IMR-90 (cell line): Measurements from ENCODE around the gene SLC17A4. TPM values are rescaled to one million over a fixed set of nuclear protein-coding genes. Genes with fewer than 3 reads are reported as not detected.

Experiments
- ATAC-seq: fragments of 200-7000 bp; cut with Tn5 transposase; 2 replicates; pipeline ENCODE4 v1.9.1; 2020; ENCODE audit warnings: low read depth, mild to moderate bottlenecking, moderate library complexity
- BruUV-seq: library from RNA; stranded (reverse); fragments of 400-500 nt; replicated peaks from 2 replicates; lab custom pipeline; 2021; lab: Mats Ljungman, UMichigan
- CTCF ChIA-PET: fragments of 300-600 bp; formaldehyde crosslinking; extraction: SDS; loops from one replicate; lab custom pipeline; 2021; ENCODE audit warnings: antibody characterized with exemption; lab: Yijun Ruan, JAX
- POLR2A ChIA-PET: fragments of 300-600 bp; sonication (Branson Sonifier 250); formaldehyde crosslinking; loops from one replicate; lab custom pipeline; 2022; ENCODE audit warnings: antibody characterized with exemption; ENCODE audit not compliant: unreplicated experiment; lab: Charles Lee
- DNase-seq: peaks from one replicate; pipeline ENCODE4 v3.0.0; 2013
- H2AFZ ChIP-seq: replicated peaks from 2 replicates; pipeline ENCODE3; 2013; ENCODE audit warnings: low read length, mild to moderate bottlenecking; ENCODE audit not compliant: poor library complexity
- H2AK5ac ChIP-seq: 2 replicates; pipeline ENCODE4 v1.6.1; 2013; ENCODE audit warnings: low read depth, low read length, inconsistent platforms
- H2AK9ac ChIP-seq: replicated peaks from 2 replicates; pipeline ENCODE3; 2013; ENCODE audit warnings: mild to moderate bottlenecking, low read depth, low read length, moderate library complexity; ENCODE audit not compliant: poor library complexity
- H2BK120ac ChIP-seq: 2 replicates; pipeline ENCODE4 v1.6.1; 2013; ENCODE audit warnings: low read depth, low read length, inconsistent platforms
- H2BK15ac ChIP-seq: 3 replicates; pipeline ENCODE4 v1.6.1; 2013; ENCODE audit warnings: low read depth, low read length, inconsistent platforms
- H2BK20ac ChIP-seq: 2 replicates; pipeline ENCODE4 v1.6.1; 2013; ENCODE audit warnings: low read depth, mild to moderate bottlenecking, inconsistent platforms, low read length, moderate library complexity
- H2BK5ac ChIP-seq: 2 replicates; pipeline ENCODE4 v1.6.1; 2013; ENCODE audit warnings: mild to moderate bottlenecking, low read depth, low read length, inconsistent platforms; ENCODE audit not compliant: poor library complexity, severe bottlenecking
- H3K14ac ChIP-seq: replicated peaks from 2 replicates; pipeline ENCODE4 v1.6.1; 2013; ENCODE audit warnings: low read depth, low read length, inconsistent platforms
- H3K18ac ChIP-seq: 2 replicates; pipeline ENCODE4 v1.6.1; 2013; ENCODE audit warnings: low read depth, low read length, control low read depth
- H3K23ac ChIP-seq: 2 replicates; pipeline ENCODE4 v1.6.1; 2013; ENCODE audit warnings: low read depth, low read length, inconsistent platforms
- H3K27ac ChIP-seq: 2 replicates; pipeline ENCODE4 v1.5.1; 2013; ENCODE audit warnings: mild to moderate bottlenecking, control low read depth, low read length; ENCODE audit not compliant: insufficient read depth
- H3K27me3 ChIP-seq: 2 replicates; pipeline ENCODE4 v1.6.1; 2013; ENCODE audit warnings: low read length; ENCODE audit not compliant: control insufficient read depth, insufficient read depth
- H3K36me3 ChIP-seq: 2 replicates; pipeline ENCODE4 v1.6.1; 2013; ENCODE audit warnings: low read length, mixed read lengths; ENCODE audit not compliant: control insufficient read depth, insufficient read depth
- H3K4ac ChIP-seq: 2 replicates; pipeline ENCODE4 v1.6.1; 2013; ENCODE audit warnings: low read depth, low read length, inconsistent platforms
- H3K4me1 ChIP-seq: 2 replicates; pipeline ENCODE4 v1.6.1; 2013; ENCODE audit warnings: low read length, mixed read lengths; ENCODE audit not compliant: control insufficient read depth, insufficient read depth
- H3K4me2 ChIP-seq: 2 replicates; pipeline ENCODE4 v1.6.1; 2013; ENCODE audit warnings: low read depth, mild to moderate bottlenecking, control low read depth, low read length, moderate library complexity
- H3K4me3 ChIP-seq: 2 replicates; pipeline ENCODE4 v1.5.1; 2013; ENCODE audit warnings: low read depth, mild to moderate bottlenecking, control low read depth, low read length, moderate library complexity; ENCODE audit not compliant: insufficient read depth
- H3K56ac ChIP-seq: 2 replicates; pipeline ENCODE4 v1.6.1; 2013; ENCODE audit warnings: low read length, inconsistent platforms; ENCODE audit not compliant: insufficient read depth; ENCODE audit errors: extremely low read depth
- H3K79me1 ChIP-seq, 2 experiments: 2 replicates each; pipeline ENCODE4 v1.6.1; 2013; ENCODE audit warnings: low read length in 2 of 2, inconsistent platforms in 1 of 2, low read depth in 1 of 2
- H3K9ac ChIP-seq: 2 replicates; pipeline ENCODE4 v1.6.1; 2013; ENCODE audit warnings: low read depth, low read length, control low read depth
- H3K9me1 ChIP-seq: 2 replicates; pipeline ENCODE4 v1.6.1; 2013; ENCODE audit warnings: low read length, inconsistent platforms; ENCODE audit not compliant: insufficient read depth
- H3K9me3 ChIP-seq: 2 replicates; pipeline ENCODE4 v1.6.1; 2013; ENCODE audit warnings: low read length; ENCODE audit not compliant: control insufficient read depth, insufficient read depth
- H4K20me1 ChIP-seq: 2 replicates; pipeline ENCODE4 v1.6.1; 2013; ENCODE audit warnings: low read length, inconsistent platforms; ENCODE audit not compliant: insufficient read depth
- H4K5ac ChIP-seq: 2 replicates; pipeline ENCODE4 v1.6.1; 2013; ENCODE audit warnings: mild to moderate bottlenecking, low read depth, low read length, control low read depth
- H4K8ac ChIP-seq, 2 experiments: 2 replicates each; pipeline ENCODE4 v1.6.1; 2013; ENCODE audit warnings: low read depth in 2 of 2, low read length in 2 of 2, control low read depth in 1 of 2, inconsistent platforms in 1 of 2
- H4K91ac ChIP-seq: 2 replicates; pipeline ENCODE4 v1.6.1; 2013; ENCODE audit warnings: low read depth, low read length, inconsistent platforms; ENCODE audit not compliant: insufficient read depth
- BHLHE40 ChIP-seq: fragments of 150-350 bp; IDR thresholded peaks from 2 replicates; pipeline ENCODE4 v1.6.1; 2016; ENCODE audit warnings: mild to moderate bottlenecking, low read depth, low read length
- CEBPB ChIP-seq: IDR thresholded peaks from 2 replicates; pipeline ENCODE4 v1.6.1; 2012; ENCODE audit warnings: low read depth, low read length, improper control_type of control experiment
- CHD1 ChIP-seq: IDR thresholded peaks from 2 replicates; pipeline ENCODE4 v1.6.1; 2012; ENCODE audit warnings: low read depth, low read length, improper control_type of control experiment
- FOS ChIP-seq: fragments of 150-350 bp; IDR thresholded peaks from 2 replicates; pipeline ENCODE4 v1.6.1; 2016; ENCODE audit warnings: low read depth, low read length
- MAFK ChIP-seq: IDR thresholded peaks from 2 replicates; pipeline ENCODE4 v1.6.1; 2012; ENCODE audit warnings: low read depth, low read length, improper control_type of control experiment
- MAZ ChIP-seq: IDR thresholded peaks from 2 replicates; pipeline ENCODE4 v1.6.1; 2012; ENCODE audit warnings: low read depth, mild to moderate bottlenecking, low read length, improper control_type of control experiment, moderate library complexity, borderline replicate concordance
- MXI1 ChIP-seq: IDR thresholded peaks from 2 replicates; pipeline ENCODE4 v1.6.1; 2012; ENCODE audit warnings: low read depth, mild to moderate bottlenecking, low read length, moderate library complexity, borderline replicate concordance
- NFE2L2 ChIP-seq: fragments of 150-350 bp; IDR thresholded peaks from 2 replicates; pipeline ENCODE4 v1.6.1; 2016; ENCODE audit warnings: low read depth, mild to moderate bottlenecking, low read length
- POLR2A ChIP-seq: IDR thresholded peaks from 2 replicates; pipeline ENCODE4 v1.6.1; 2012; ENCODE audit warnings: mild to moderate bottlenecking, low read depth, low read length
- RAD21 ChIP-seq: IDR thresholded peaks from 2 replicates; pipeline ENCODE4 v1.6.1; 2012; ENCODE audit warnings: low read length, improper control_type of control experiment
- RCOR1 ChIP-seq: IDR thresholded peaks from 2 replicates; pipeline ENCODE4 v1.6.1; 2012; ENCODE audit warnings: mild to moderate bottlenecking, low read length, improper control_type of control experiment; ENCODE audit not compliant: insufficient replicate concordance
- RFX5 ChIP-seq: IDR thresholded peaks from 2 replicates; pipeline ENCODE4 v1.8.0; 2012; ENCODE audit warnings: low read depth, mild to moderate bottlenecking, low read length, moderate library complexity
- SMC3 ChIP-seq: fragments of 150-350 bp; IDR thresholded peaks from 2 replicates; pipeline ENCODE4 v1.6.1; 2016; ENCODE audit warnings: low read depth, mild to moderate bottlenecking, antibody characterized with exemption, low read length, moderate library complexity
- WGBS, 2 experiments: methylation state at CpG; one replicate each; pipeline versions ENCODE4 v1.1.5 to v1.1.7; 2013; ENCODE audit warnings: missing lambda C conversion rate in 2 of 2; ENCODE audit not compliant: insufficient read length in 1 of 2; ENCODE audit errors: extremely low coverage in 2 of 2; 5-methylcytosine and 5-hydroxymethylcytosine counted together
- dilution Hi-C: fragments of 300-500 bp; cut with HindIII; formaldehyde crosslinking; loops from one replicate; pipeline ENCODE4 v1.14.3; 2018; ENCODE audit warnings: low sequenced_read_pairs; ENCODE audit not compliant: unreplicated experiment
- in situ Hi-C: fragments of 300-500 bp; cut with MboI; formaldehyde crosslinking; loops from 3 replicates; pipeline ENCODE4 v1.14.3; 2019; ENCODE audit warnings: low sequenced_read_pairs, inconsistent platforms, mixed read lengths
- intact Hi-C: fragments of 100-400 bp; cut with micrococcal nuclease; formaldehyde crosslinking; loops from 2 replicates; pipeline ENCODE4 v1.10.0; 2022
- polyA plus RNA-seq, 3 experiments: library from polyadenylated mRNA; depleted of rRNA; stranded (reverse); fragments of >200 nt; gene quantifications; 2 replicates each; pipeline ENCODE4 v1.2.3, GENCODE V29; 2012; ENCODE audit warnings: low replicate concordance in 1 of 3
- total RNA-seq: library from RNA; depleted of rRNA; stranded (reverse); fragments of >200 nt; gene quantifications from 2 replicates; pipeline ENCODE4 v1.2.3, GENCODE V29; 2012
- TF ChIP-seq, protein P1 (sequence below): conservative IDR thresholded peaks from 2 replicates; pipeline ENCODE4 v1.5.1; 2012; ENCODE audit warnings: mild to moderate bottlenecking, low read depth, low read length, improper control_type of control experiment
- TF ChIP-seq, protein P2 (sequence below): fragments of 150-350 bp; IDR thresholded peaks from 2 replicates; pipeline ENCODE4 v1.6.1; 2016; ENCODE audit warnings: low read depth, mild to moderate bottlenecking, low read length, moderate library complexity, borderline replicate concordance
- TF ChIP-seq, protein P3 (sequence below): fragments of 150-350 bp; IDR thresholded peaks from 2 replicates; pipeline ENCODE4 v1.6.1; 2017; ENCODE audit warnings: mild to moderate bottlenecking, antibody characterized with exemption, low read length, low read depth

The SLC17A4 gene
- total and polyA plus RNA-seq, 2 of the 4 experiments (the other 2 are of a cell fraction): not detected

DNA sequence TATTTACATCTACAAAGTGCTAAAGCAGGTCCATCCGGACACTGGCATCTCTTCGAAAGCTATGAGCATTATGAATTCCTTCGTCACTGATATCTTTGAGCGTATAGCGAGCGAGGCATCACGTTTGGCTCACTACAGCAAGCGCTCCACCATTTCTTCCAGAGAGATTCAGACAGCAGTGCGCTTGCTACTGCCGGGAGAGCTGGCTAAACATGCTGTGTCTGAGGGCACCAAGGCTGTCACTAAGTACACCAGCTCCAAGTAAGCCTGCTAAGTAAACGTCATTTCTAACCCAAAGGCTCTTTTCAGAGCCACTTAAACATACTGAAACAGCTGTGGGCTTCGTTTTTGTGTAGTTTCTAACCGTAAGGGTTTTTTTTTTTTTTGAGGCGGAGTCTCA lies 27.5 kb upstream of the SLC17A4 start:
- Histone ChIP-seq H2AFZ (no peak overlapping the region), H3K4me3 (no peak overlapping the region), H3K79me1 (no peaks in the 10 kb centered on the region), H3K9ac (no peak overlapping the region), H3K4ac (no peak overlapping the region), H3K9me1 (no peaks in the 10 kb centered on the region), H2BK120ac (no peak overlapping the region), H2BK20ac (no peak overlapping the region), H2BK15ac (no peak overlapping the region), H3K4me1 (no peaks in the 10 kb centered on the region), H3K9me3 (no peaks in the 10 kb centered on the region; the same call in 1 of the 2 replicates), H3K14ac (no peak overlapping the region), H3K56ac (no peak overlapping the region), H4K20me1 (no peaks in the 10 kb centered on the region), H3K36me3 (no peaks in the 10 kb centered on the region), H4K91ac (no peak overlapping the region), H2BK5ac (no peak overlapping the region), H4K5ac (no peak overlapping the region), H2AK5ac (no peak overlapping the region), H4K8ac (no peak overlapping the region), H3K4me2 (no peak overlapping the region), H2AK9ac (no peak overlapping the region), H3K23ac (no peak overlapping the region), H3K27ac (no peak overlapping the region), H3K18ac (no peak overlapping the region), H3K27me3 (no peaks in the 10 kb centered on the region)
- CTCF ChIA-PET: no interaction called here
- no TSS peak for BruUV-seq
- dilution Hi-C loops (no loop called here), in situ Hi-C loops (no loop called here), intact Hi-C loops (no loop called here)
- ATAC-seq (no peak), DNase-seq (no peak)
- 74% methylated on average over 8 of the region's 14 CpGs; no CpG with 5 or more reads in 1 of the 2 experiments for WGBS, 2 experiments
- TF ChIP-seq NFE2L2 (no peak), CEBPB (no peak), RFX5 (no peak), MXI1 (no peak), CHD1 (no peak), RAD21 (no peak), POLR2A (no peak), RCOR1 (no peak), FOS (no peak), BHLHE40 (no peak), MAZ (no peak), SMC3 (no peak), MAFK (no peak)
- TF ChIP-seq, protein P1, sequence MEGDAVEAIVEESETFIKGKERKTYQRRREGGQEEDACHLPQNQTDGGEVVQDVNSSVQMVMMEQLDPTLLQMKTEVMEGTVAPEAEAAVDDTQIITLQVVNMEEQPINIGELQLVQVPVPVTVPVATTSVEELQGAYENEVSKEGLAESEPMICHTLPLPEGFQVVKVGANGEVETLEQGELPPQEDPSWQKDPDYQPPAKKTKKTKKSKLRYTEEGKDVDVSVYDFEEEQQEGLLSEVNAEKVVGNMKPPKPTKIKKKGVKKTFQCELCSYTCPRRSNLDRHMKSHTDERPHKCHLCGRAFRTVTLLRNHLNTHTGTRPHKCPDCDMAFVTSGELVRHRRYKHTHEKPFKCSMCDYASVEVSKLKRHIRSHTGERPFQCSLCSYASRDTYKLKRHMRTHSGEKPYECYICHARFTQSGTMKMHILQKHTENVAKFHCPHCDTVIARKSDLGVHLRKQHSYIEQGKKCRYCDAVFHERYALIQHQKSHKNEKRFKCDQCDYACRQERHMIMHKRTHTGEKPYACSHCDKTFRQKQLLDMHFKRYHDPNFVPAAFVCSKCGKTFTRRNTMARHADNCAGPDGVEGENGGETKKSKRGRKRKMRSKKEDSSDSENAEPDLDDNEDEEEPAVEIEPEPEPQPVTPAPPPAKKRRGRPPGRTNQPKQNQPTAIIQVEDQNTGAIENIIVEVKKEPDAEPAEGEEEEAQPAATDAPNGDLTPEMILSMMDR: no peak
- TF ChIP-seq, protein P2, sequence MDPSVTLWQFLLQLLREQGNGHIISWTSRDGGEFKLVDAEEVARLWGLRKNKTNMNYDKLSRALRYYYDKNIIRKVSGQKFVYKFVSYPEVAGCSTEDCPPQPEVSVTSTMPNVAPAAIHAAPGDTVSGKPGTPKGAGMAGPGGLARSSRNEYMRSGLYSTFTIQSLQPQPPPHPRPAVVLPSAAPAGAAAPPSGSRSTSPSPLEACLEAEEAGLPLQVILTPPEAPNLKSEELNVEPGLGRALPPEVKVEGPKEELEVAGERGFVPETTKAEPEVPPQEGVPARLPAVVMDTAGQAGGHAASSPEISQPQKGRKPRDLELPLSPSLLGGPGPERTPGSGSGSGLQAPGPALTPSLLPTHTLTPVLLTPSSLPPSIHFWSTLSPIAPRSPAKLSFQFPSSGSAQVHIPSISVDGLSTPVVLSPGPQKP: no peak
- TF ChIP-seq, protein P3, sequence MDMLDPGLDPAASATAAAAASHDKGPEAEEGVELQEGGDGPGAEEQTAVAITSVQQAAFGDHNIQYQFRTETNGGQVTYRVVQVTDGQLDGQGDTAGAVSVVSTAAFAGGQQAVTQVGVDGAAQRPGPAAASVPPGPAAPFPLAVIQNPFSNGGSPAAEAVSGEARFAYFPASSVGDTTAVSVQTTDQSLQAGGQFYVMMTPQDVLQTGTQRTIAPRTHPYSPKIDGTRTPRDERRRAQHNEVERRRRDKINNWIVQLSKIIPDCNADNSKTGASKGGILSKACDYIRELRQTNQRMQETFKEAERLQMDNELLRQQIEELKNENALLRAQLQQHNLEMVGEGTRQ: no peak
- POLR2A ChIA-PET: no interaction called here
